ENCODE data around the gene PEAK3.

Gene PEAK3

GRCh38 chr19:2232286-2233151 lies 49.5 kb downstream of the PEAK3 start:
- TF ChIP-seq, protein P1, sequence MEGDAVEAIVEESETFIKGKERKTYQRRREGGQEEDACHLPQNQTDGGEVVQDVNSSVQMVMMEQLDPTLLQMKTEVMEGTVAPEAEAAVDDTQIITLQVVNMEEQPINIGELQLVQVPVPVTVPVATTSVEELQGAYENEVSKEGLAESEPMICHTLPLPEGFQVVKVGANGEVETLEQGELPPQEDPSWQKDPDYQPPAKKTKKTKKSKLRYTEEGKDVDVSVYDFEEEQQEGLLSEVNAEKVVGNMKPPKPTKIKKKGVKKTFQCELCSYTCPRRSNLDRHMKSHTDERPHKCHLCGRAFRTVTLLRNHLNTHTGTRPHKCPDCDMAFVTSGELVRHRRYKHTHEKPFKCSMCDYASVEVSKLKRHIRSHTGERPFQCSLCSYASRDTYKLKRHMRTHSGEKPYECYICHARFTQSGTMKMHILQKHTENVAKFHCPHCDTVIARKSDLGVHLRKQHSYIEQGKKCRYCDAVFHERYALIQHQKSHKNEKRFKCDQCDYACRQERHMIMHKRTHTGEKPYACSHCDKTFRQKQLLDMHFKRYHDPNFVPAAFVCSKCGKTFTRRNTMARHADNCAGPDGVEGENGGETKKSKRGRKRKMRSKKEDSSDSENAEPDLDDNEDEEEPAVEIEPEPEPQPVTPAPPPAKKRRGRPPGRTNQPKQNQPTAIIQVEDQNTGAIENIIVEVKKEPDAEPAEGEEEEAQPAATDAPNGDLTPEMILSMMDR (IDR thresholded peaks at IDR 0.05; ENCODE audit: insufficient read depth, low read length, poor library complexity, severe bottlenecking) = no peak
- peaks cover 34% of the 10 kb centered on the region for H3K36me3 ChIP-seq (ENCODE audit: control insufficient read depth, insufficient read depth, low read length)
- no peaks in the 10 kb centered on the region for H3K27me3 ChIP-seq (replicated peaks; ENCODE audit: control insufficient read depth, insufficient read depth, low read length)
- DNase-seq (ENCODE audit: extremely low read depth, insufficient read length) = no peak
- no peak overlapping the region for H3K4me3 ChIP-seq (replicated peaks; ENCODE audit: low read depth, low read length)

GRCh38 chr19:2231621-2232221 lies 50.3 kb downstream of the PEAK3 start:
- H3K4me3 ChIP-seq (replicated peaks; ENCODE audit: low read depth, low read length) = no peak overlapping the region
- TF ChIP-seq, protein P1 (IDR thresholded peaks at IDR 0.05; ENCODE audit: insufficient read depth, low read length, poor library complexity, severe bottlenecking) = no peak
- peaks cover 34% of the 10 kb centered on the region for H3K36me3 ChIP-seq (ENCODE audit: control insufficient read depth, insufficient read depth, low read length)
- DNase-seq (ENCODE audit: extremely low read depth, insufficient read length) = no peak
- no peaks in the 10 kb centered on the region for H3K27me3 ChIP-seq (replicated peaks; ENCODE audit: control insufficient read depth, insufficient read depth, low read length)

- TF ChIP-seq, protein P1 (IDR thresholded peaks at IDR 0.05; ENCODE audit: insufficient read depth, low read length, poor library complexity, severe bottlenecking) = no peak
- peaks cover 36% of the 10 kb centered on the region for H3K36me3 ChIP-seq (ENCODE audit: control insufficient read depth, insufficient read depth, low read length)
- H3K4me3 ChIP-seq (replicated peaks; ENCODE audit: low read depth, low read length) = no peak overlapping the region
- DNase-seq (ENCODE audit: extremely low read depth, insufficient read length) = no peak
- H3K27me3 ChIP-seq (replicated peaks; ENCODE audit: control insufficient read depth, insufficient read depth, low read length) = no peaks in the 10 kb centered on the region
Measured at GRCh38 chr19:2230807-2231533, 51.0 kb downstream of the PEAK3 start.

GRCh38 chr19:2230033-2230531 lies 51.9 kb downstream of the PEAK3 start:
- peaks cover 42% of the 10 kb centered on the region for H3K36me3 ChIP-seq (ENCODE audit: control insufficient read depth, insufficient read depth, low read length)

More at GRCh38 chr19:2230033-2230531, 51.9 kb downstream of the PEAK3 start:
- Histone ChIP-seq H3K27me3 (replicated peaks; ENCODE audit: control insufficient read depth, insufficient read depth, low read length) (no peaks in the 10 kb centered on the region), H3K4me3 (replicated peaks; ENCODE audit: low read depth, low read length) (no peak overlapping the region)
- TF ChIP-seq, protein P1 (IDR thresholded peaks at IDR 0.05; ENCODE audit: insufficient read depth, low read length, poor library complexity, severe bottlenecking) = no peak
- DNase-seq (ENCODE audit: extremely low read depth, insufficient read length) = no peak

Measured in GM06990 (cell line).